ENCODE measurements around the gene HDAC4. TPM values are rescaled to one million over a fixed set of nuclear protein-coding genes. Genes with fewer than 3 reads are reported as not detected.

The HDAC4 gene
- total RNA-seq, 1 donor from 2014 or later, result 65.7 TPM

- Histone ChIP-seq H3K27me3 (no peaks in the 10 kb centered on the region), H3K4me3 (no peak overlapping the region), H3K27ac (peak overlapping the region; percentile 90 to 96), H3K4me1 (peaks cover 17 to 36% of the 10 kb centered on the region in 2 donors), H3K36me3 (no peaks in the 10 kb centered on the region), H3K9me3 (no peaks in the 10 kb centered on the region)
- peak in 1 of 2 donors; percentile 55 for DNase-seq (ENCODE audit: low spot score in 2 of 2)
- intact Hi-C loops (cut with DNase I), result loop anchor here (5.0 to 10.0 kb wide), 3 partner anchors 107 to 1034 kb away; no protein-coding TSS in a partner anchor
- TF ChIP-seq CTCF (IDR thresholded peaks at IDR 0.05), result no peak
Observed at GRCh38 chr2:239220341-239220740, 180.5 kb downstream of the HDAC4 start.

GRCh38 chr2:239216614-239217273 lies 184.1 kb downstream of the HDAC4 start:
- Histone ChIP-seq H3K4me3 (no peak overlapping the region), H3K27me3 (no peaks in the 10 kb centered on the region), H3K36me3 (no peaks in the 10 kb centered on the region), H3K27ac (peak overlapping the region; percentile 57 to 63), H3K9me3 (no peaks in the 10 kb centered on the region), H3K4me1 (peaks cover 8 to 11% of the 10 kb centered on the region in 2 donors)
- no peak for DNase-seq (ENCODE audit: low spot score in 2 of 2)
- intact Hi-C loops (cut with DNase I), result no loop called here
- TF ChIP-seq CTCF (IDR thresholded peaks at IDR 0.05), result no peak

GRCh38 chr2:239215988-239216613 lies 184.7 kb downstream of the HDAC4 start:
- DNase-seq (ENCODE audit: low spot score in 2 of 2), result no peak
- no peaks in the 10 kb centered on the region for H3K36me3 ChIP-seq
- H3K4me1 ChIP-seq, result peaks cover 5% of the 10 kb centered on the region in 2 donors
- H3K27ac ChIP-seq, result peak overlapping the region; percentile 57 to 63
- no peaks in the 10 kb centered on the region for H3K27me3 ChIP-seq
- no peak for TF ChIP-seq CTCF (IDR thresholded peaks at IDR 0.05)
- H3K4me3 ChIP-seq, result no peak overlapping the region
- intact Hi-C loops (cut with DNase I), result no loop called here
- no peaks in the 10 kb centered on the region for H3K9me3 ChIP-seq

GRCh38 chr2:239215136-239215925 lies 185.5 kb downstream of the HDAC4 start:
- no peaks in the 10 kb centered on the region for H3K36me3 ChIP-seq
- no peaks in the 10 kb centered on the region for H3K4me1 ChIP-seq
- H3K9me3 ChIP-seq, result no peaks in the 10 kb centered on the region
- intact Hi-C loops (cut with DNase I), result no loop called here
- no peak overlapping the region for H3K27ac ChIP-seq
- no peak for TF ChIP-seq CTCF (IDR thresholded peaks at IDR 0.05)
- no peak overlapping the region for H3K4me3 ChIP-seq
- no peaks in the 10 kb centered on the region for H3K27me3 ChIP-seq
- no peak for DNase-seq (ENCODE audit: low spot score in 2 of 2)

GRCh38 chr2:239214725-239215124 lies 186.1 kb downstream of the HDAC4 start:
- no peak for DNase-seq (ENCODE audit: low spot score in 2 of 2)
- no peaks in the 10 kb centered on the region for H3K27me3 ChIP-seq
- no peaks in the 10 kb centered on the region for H3K36me3 ChIP-seq
- H3K4me3 ChIP-seq, result no peak overlapping the region
- no peaks in the 10 kb centered on the region for H3K4me1 ChIP-seq
- no peak for TF ChIP-seq CTCF (IDR thresholded peaks at IDR 0.05)
- intact Hi-C loops (cut with DNase I), result no loop called here
- H3K9me3 ChIP-seq, result no peaks in the 10 kb centered on the region
- no peak overlapping the region for H3K27ac ChIP-seq
